Astrocyte (in vitro differentiated cells and primary cell): ENCODE data around the gene PLA2G6. TPM values are rescaled to one million over a fixed set of nuclear protein-coding genes. Genes with fewer than 3 reads are reported as not detected.
A peak's percentile ranks its signal among the peaks of the same experiment; 100 is the strongest.
"Not testable (repeated sequence)": the region's sequence is repeated elsewhere in the genome, so short reads cannot be mapped to it uniquely, and the experiment has no call there.

Experiments used
- DNase-seq: peaks from one replicate; pipeline ENCODE4 v3.0.0-alpha.2; 2010; ENCODE audit warnings: low read depth
- FAIRE-seq: peaks from 2 replicates; lab custom pipeline; 2011; peaks lifted over from hg19 to GRCh38; lab: Jason Lieb, UNC
- H2AFZ ChIP-seq: 2 replicates; pipeline ENCODE4 v1.6.0; 2012; ENCODE audit warnings: low read depth, low read length, inconsistent platforms
- H3K27ac ChIP-seq: 2 replicates; pipeline ENCODE4 v1.5.1; 2011; ENCODE audit warnings: low read depth, low read length, inconsistent platforms
- H3K27me3 ChIP-seq: 2 replicates; pipeline ENCODE4 v1.6.0; 2011; ENCODE audit warnings: low read length, inconsistent platforms; ENCODE audit not compliant: insufficient read depth
- H3K36me3 ChIP-seq: 2 replicates; pipeline ENCODE4 v1.5.1; 2011; ENCODE audit warnings: low read length, inconsistent platforms; ENCODE audit not compliant: insufficient read depth
- H3K4me1 ChIP-seq: 2 replicates; pipeline ENCODE4 v1.5.1; 2011; ENCODE audit warnings: low read length, inconsistent platforms; ENCODE audit not compliant: insufficient read depth
- H3K4me2 ChIP-seq: 2 replicates; pipeline ENCODE4 v1.6.0; 2012; ENCODE audit warnings: low read length, inconsistent platforms
- H3K4me3 ChIP-seq: 2 replicates; pipeline ENCODE4 v1.5.1; 2011; ENCODE audit warnings: low read depth, mild to moderate bottlenecking, low read length, inconsistent platforms; ENCODE audit not compliant: insufficient read depth
- H3K79me2 ChIP-seq: 2 replicates; pipeline ENCODE4 v1.6.0; 2012; ENCODE audit warnings: mild to moderate bottlenecking, low read length, inconsistent platforms; ENCODE audit not compliant: insufficient read depth
- H3K9ac ChIP-seq: 2 replicates; pipeline ENCODE4 v1.6.0; 2012; ENCODE audit warnings: mild to moderate bottlenecking, low read length, inconsistent platforms
- H3K9me3 ChIP-seq: 2 replicates; pipeline ENCODE4 v1.5.1; 2012; ENCODE audit warnings: low read depth, mild to moderate bottlenecking, low read length, inconsistent platforms; ENCODE audit not compliant: insufficient read depth
- H4K20me1 ChIP-seq: 2 replicates; pipeline ENCODE4 v1.6.0; 2012; ENCODE audit warnings: low read length, inconsistent platforms; ENCODE audit not compliant: insufficient read depth
- H3K27ac Mint-ChIP-seq: one replicate; pipeline ENCODE4 v1.8.0; 2021; ENCODE audit warnings: mild to moderate bottlenecking, mixed read lengths; ENCODE audit not compliant: unreplicated experiment
- H3K27me3 Mint-ChIP-seq: one replicate; pipeline ENCODE4 v1.8.0; 2021; ENCODE audit warnings: low read depth, mixed read lengths; ENCODE audit not compliant: unreplicated experiment
- H3K36me3 Mint-ChIP-seq: one replicate; pipeline ENCODE4 v1.8.0; 2021; ENCODE audit warnings: low read depth, mixed read lengths; ENCODE audit not compliant: unreplicated experiment
- H3K4me1 Mint-ChIP-seq: one replicate; pipeline ENCODE4 v1.8.0; 2021; ENCODE audit warnings: low read depth, mixed read lengths; ENCODE audit not compliant: unreplicated experiment
- H3K4me3 Mint-ChIP-seq: one replicate; pipeline ENCODE4 v1.8.0; 2021; ENCODE audit warnings: mild to moderate bottlenecking, moderate library complexity, mixed read lengths; ENCODE audit not compliant: unreplicated experiment
- H3K9me3 Mint-ChIP-seq: one replicate; pipeline ENCODE4 v1.8.0; 2021; ENCODE audit warnings: mild to moderate bottlenecking, mixed read lengths; ENCODE audit not compliant: unreplicated experiment
- CTCF ChIP-seq: IDR thresholded peaks from 2 replicates; pipeline ENCODE4 v1.5.1; 2011; ENCODE audit warnings: low read depth, mild to moderate bottlenecking, inconsistent platforms, low read length, moderate library complexity; ENCODE audit not compliant: insufficient read depth
- EZH2 ChIP-seq: IDR thresholded peaks from 2 replicates; pipeline ENCODE4 v1.6.1; 2012; ENCODE audit warnings: mild to moderate bottlenecking, low read length, inconsistent platforms; ENCODE audit not compliant: insufficient read depth
- total RNA-seq: library from RNA; stranded (reverse); gene quantifications from 2 replicates; pipeline ENCODE4 v1.2.1, GENCODE V29; 2021

PLA2G6 gene
- total RNA-seq, 1 donor from 2014 or later, result 10.0 TPM

DNA sequence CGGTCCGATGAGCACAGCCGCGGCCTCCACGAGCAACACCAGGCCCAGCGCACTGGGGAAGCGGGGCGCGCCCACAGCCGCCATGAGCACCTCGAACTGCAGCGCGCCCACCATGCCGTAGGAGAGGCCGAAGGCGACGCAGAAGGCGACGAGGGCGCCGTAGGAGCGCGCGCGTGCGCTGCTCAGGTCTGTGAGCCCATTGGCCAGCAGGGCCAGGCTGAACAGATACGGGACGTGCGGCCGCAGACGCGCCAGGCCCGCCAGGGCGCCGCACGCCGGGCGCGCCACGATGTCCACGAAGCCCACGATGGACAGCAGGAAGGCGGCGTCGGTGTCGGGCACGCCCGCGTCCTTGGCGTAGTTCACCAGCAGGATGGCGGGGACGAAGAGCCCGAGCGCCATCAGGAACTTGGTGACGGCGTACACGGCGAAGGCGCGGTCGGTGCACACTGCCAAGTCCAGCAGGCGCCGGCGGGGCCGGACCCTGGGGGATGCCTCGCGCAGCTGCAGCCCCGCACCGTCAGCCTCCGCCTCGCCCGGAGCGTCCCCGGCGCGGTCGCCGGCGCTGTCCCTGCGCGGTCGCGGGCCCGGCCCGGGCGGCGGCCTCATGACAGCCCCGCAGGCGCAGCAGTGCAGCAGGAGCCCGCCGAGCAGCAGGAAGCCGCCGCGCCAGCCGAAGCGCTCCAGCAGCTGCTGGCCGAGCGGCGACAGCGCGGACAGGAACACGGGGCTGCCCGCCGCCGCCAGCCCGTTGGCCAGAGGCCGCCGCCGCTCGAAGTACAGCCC lies 100.6 kb downstream of the PLA2G6 start:
- H3K4me3 ChIP-seq, result peak overlapping the region; percentile 33
- peak overlapping the region; percentile 91 for H2AFZ ChIP-seq
- no peaks in the 10 kb centered on the region for H3K4me1 Mint-ChIP-seq
- no peak overlapping the region for H3K27ac Mint-ChIP-seq
- H3K27me3 ChIP-seq, result peaks cover 18% of the 10 kb centered on the region
- peaks cover 7% of the 10 kb centered on the region for H3K36me3 Mint-ChIP-seq
- no peak overlapping the region for H3K27ac ChIP-seq
- no peak for FAIRE-seq
- peaks cover 15% of the 10 kb centered on the region for H3K27me3 Mint-ChIP-seq
- no peaks in the 10 kb centered on the region for H4K20me1 ChIP-seq
- H3K9me3 Mint-ChIP-seq, result peaks cover 2% of the 10 kb centered on the region
- no peak for TF ChIP-seq CTCF
- TF ChIP-seq EZH2, result peak; percentile 19
- H3K9me3 ChIP-seq, result no peaks in the 10 kb centered on the region
- peak; percentile 30 for DNase-seq
- H3K4me3 Mint-ChIP-seq, result no peak overlapping the region
- H3K36me3 ChIP-seq, result no peaks in the 10 kb centered on the region
- H3K79me2 ChIP-seq, result no peaks in the 10 kb centered on the region
- peak overlapping the region; percentile 83 for H3K4me2 ChIP-seq
- H3K4me1 ChIP-seq, result peaks cover 4% of the 10 kb centered on the region
- H3K9ac ChIP-seq, result no peak overlapping the region

DNA sequence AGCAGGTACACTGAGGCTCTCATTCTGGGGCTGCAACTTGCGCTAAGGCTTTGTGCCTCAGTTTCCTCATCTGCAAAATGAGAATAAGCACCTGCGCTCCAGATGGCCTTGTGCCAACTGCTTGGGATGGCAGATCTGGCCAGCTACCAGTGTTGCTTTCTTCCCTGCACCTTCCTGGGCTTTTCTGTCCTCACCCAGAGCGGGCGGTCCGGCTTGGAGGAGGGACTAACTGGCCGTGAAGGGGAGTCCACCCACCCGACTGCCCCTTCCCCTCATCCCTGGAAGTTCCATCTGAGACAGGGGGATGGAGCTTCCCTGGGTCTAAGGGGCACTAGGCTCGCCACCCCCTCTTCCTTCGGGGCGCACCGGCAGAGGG lies 101.2 kb downstream of the PLA2G6 start:
- Mint-ChIP-seq H3K4me1 (no peaks in the 10 kb centered on the region), H3K4me3 (no peak overlapping the region), H3K36me3 (peaks cover 7% of the 10 kb centered on the region), H3K9me3 (peaks cover 2% of the 10 kb centered on the region), H3K27ac (no peak overlapping the region), H3K27me3 (peaks cover 15% of the 10 kb centered on the region)
- Histone ChIP-seq H3K79me2 (no peaks in the 10 kb centered on the region), H2AFZ (peak overlapping the region; percentile 91), H3K36me3 (no peaks in the 10 kb centered on the region), H3K4me2 (peak overlapping the region; percentile 83), H4K20me1 (no peaks in the 10 kb centered on the region), H3K4me1 (peaks cover 4% of the 10 kb centered on the region), H3K27ac (no peak overlapping the region), H3K27me3 (peaks cover 18% of the 10 kb centered on the region), H3K9ac (no peak overlapping the region), H3K9me3 (no peaks in the 10 kb centered on the region), H3K4me3 (no peak overlapping the region)
- no peak for TF ChIP-seq EZH2
- TF ChIP-seq CTCF, result no peak
- DNase-seq (no peak), FAIRE-seq (no peak)

- Histone ChIP-seq H3K79me2 (no peaks in the 10 kb centered on the region), H3K4me1 (peaks cover 4% of the 10 kb centered on the region), H3K4me3 (no peak overlapping the region), H3K9me3 (no peaks in the 10 kb centered on the region), H2AFZ (no peak overlapping the region), H3K36me3 (no peaks in the 10 kb centered on the region), H3K27ac (no peak overlapping the region), H3K9ac (no peak overlapping the region), H3K27me3 (peaks cover 18% of the 10 kb centered on the region), H4K20me1 (no peaks in the 10 kb centered on the region), H3K4me2 (no peak overlapping the region)
- peaks cover 15% of the 10 kb centered on the region for H3K27me3 Mint-ChIP-seq
- no peaks in the 10 kb centered on the region for H3K4me1 Mint-ChIP-seq
- H3K4me3 Mint-ChIP-seq, result no peak overlapping the region
- FAIRE-seq, result no peak
- no peak overlapping the region for H3K27ac Mint-ChIP-seq
- H3K36me3 Mint-ChIP-seq, result peaks cover 7% of the 10 kb centered on the region
- DNase-seq, result no peak
- TF ChIP-seq EZH2 (no peak), CTCF (no peak)
- H3K9me3 Mint-ChIP-seq, result peaks cover 2% of the 10 kb centered on the region
Measured at GRCh38 chr22:38079804-38080203, 101.8 kb downstream of the PLA2G6 start.

GRCh38 chr22:38079208-38079607 lies 102.4 kb downstream of the PLA2G6 start:
- H3K9me3 Mint-ChIP-seq, H3K36me3 Mint-ChIP-seq: not testable (repeated sequence)

More at GRCh38 chr22:38079208-38079607, 102.4 kb downstream of the PLA2G6 start:
- H3K4me3 Mint-ChIP-seq, H3K4me1 Mint-ChIP-seq, H3K4me1 ChIP-seq, H3K4me2 ChIP-seq, H3K27ac ChIP-seq, H3K4me3 ChIP-seq, DNase-seq, FAIRE-seq, H3K27ac Mint-ChIP-seq, H3K36me3 ChIP-seq, H4K20me1 ChIP-seq, H2AFZ ChIP-seq, H3K9ac ChIP-seq, H3K9me3 ChIP-seq, H3K79me2 ChIP-seq: not testable (repeated sequence)
- H3K27me3 ChIP-seq, result peaks cover 18% of the 10 kb centered on the region
- peaks cover 15% of the 10 kb centered on the region for H3K27me3 Mint-ChIP-seq
